Stimulated activated CD4-positive, alpha-beta T cell treated with anti-CD3 and anti-CD28 coated beads, TNF-alpha, amount 100 ng/mL, for 1 hour (primary cell): ENCODE data around the gene ADAMTS17.

Experiments used
- DNase-seq, 3 donors: peaks; one replicate each; pipeline ENCODE4 v3.0.0-alpha.2; 2020; ENCODE audit warnings: low read depth in 3 of 3, low spot score in 1 of 3

ADAMTS17 gene

DNA sequence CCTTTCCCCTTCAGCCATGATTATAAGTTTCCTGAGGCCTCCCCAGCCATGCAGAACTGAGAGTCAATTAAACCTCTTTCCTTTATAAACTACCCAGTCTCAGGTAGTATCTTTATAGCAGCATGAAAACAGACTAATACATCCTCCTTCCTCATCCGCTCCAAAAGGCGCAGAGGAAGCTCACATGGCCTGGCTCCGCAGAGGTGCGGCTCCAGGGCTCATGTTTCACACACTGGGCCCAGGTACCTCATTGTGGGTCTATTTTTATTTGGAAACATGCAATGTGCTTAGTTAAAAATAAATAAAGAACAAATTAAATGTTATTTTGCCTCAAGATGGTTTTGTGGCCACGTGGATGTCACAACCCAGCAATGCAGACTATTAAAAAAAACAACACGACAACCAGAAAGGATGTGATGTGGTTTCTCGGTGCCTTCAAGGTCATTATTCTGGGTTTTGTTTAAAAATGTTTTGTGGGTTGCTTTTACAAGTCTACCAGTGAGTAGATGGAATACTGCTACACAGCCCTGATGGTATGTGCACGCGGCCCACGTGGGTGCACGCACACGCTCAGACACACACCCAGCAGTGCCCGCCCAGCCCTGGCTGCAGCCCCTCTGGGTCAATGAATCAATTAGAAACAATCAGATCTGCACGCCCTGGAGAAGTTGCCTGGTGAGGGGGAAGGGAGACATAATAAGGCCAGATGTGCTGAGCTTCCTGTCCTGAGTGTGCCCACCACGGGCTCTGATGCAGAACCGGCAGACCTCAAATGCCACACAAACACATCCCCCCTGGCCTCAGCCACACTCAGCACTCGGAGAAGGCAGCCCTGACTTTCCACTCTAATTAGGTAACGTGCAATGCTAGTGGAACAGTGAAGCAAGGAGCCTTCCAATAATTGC is 140.1 kb downstream of the ADAMTS17 start:
- no peak for DNase-seq

DNA sequence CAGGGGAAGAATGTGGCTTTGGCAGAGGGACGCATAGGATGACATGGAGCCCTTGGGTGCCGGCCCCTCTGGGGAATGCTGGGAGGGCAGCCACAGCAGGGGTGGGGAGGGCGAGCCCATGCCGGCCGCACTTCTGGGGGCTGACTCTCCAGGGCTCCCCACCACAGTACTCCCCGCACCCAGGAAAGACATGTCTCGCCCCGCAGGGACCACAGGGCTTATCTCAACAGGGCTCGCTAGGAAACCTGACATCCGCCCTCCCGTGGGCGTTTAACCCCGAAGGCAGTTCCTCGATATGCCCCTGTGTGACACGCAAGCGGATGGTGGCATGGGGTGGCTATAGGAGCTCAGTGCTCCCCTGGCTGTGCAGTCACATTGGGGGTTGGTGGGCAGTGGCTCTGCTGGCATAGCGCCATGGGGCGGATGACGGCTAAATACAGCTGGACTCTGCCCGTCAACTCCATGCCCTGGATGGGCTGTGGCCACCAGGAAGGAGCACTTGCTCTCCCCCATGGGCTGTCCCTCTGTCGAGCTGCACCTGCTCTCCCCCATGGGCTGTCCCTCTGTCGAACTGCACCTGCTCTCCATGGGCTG is 141.4 kb downstream of the ADAMTS17 start:
- no peak for DNase-seq

- DNase-seq: no peak
Observed at GRCh38 chr15:100199711-100200286, 142.0 kb downstream of the ADAMTS17 start.

DNA sequence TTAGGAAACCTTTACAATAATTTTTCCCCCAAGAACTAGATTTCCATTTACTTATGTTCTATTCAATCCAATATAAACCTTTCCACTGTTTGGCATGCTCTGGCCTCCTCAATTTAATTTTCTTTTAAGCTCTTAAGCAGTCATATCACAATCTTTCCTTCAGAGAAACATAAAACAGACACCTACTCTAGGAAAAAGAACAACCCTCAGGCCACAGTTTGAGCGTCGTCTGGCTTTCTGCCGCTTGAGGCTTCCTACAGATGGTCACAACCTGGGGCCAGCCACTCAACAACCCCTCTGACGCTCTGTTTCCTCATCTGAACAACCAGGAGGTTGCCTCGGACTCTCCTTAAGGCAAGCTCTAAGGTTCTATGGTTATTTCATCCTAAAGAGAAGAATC is 143.3 kb downstream of the ADAMTS17 start:
- no peak for DNase-seq

GRCh38 chr15:100196326-100197058 is 145.3 kb downstream of the ADAMTS17 start:
- DNase-seq: no peak

DNA sequence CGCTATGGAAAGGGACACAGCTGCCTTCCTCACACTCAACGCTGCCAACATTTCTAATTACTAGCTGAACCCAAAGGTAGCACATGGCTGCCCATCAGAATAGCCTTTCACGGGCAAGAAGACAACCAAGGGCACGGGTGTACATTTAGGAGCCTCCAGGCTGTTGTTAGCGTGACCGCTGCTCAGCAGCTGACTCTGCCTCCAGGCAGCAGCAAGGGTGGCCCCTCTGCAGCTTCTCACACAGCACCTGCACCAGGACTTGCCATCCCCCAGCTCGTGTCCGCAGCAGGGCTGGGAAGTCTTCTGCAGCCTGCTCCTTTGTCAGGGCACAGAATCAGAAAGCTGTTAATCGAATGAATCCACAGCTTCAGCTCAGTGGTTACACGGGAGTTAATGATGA is 146.8 kb downstream of the ADAMTS17 start:
- DNase-seq: no peak

GRCh38 chr15:100193277-100193860 is 148.4 kb downstream of the ADAMTS17 start:
- no peak for DNase-seq

DNA sequence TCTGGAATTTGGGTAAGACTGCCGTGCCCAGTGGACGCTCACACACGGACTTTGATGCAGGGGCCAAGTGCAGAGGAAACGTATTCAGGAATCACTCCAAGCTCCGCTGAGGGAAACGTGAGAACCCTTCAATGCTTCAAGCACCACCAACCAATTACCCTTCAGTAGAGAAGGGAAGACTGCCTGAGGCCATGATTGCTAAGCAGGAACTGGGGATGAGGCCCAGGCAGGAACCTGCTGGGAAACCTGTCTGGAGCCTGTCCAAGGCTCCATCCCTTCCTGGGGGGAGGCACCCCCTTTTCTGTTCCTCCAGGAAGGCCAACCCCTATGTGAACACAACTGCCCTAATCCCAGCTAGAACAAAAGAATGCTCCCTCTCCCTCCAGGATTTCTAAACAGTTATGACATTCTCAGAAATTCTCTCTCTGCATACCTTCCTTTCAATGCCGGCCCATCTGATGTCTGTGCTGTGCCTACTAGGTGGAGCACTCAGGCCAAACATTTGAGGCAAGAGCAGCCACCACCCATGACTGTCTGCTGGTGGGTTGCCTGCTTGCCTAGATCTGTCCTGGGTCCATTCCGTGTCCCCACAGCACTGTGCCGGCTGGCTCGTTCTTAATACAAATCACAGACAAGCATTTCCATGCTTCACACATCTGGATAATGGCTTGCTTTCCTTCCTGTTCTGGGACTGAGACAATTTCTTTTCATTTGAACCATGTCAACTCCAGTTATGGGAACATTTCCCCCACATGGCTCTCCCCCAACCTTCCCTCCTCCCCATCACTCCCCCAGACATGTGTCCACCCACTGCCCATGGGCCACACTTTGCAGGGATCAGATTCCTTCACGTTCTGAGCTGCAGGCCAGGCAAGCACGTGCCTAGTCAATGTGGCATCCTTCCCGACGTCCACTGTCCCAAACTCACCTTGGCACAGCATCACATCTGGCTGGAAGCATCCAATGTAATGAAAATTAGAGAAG is 149.4 kb downstream of the ADAMTS17 start:
- DNase-seq: no peak

DNA sequence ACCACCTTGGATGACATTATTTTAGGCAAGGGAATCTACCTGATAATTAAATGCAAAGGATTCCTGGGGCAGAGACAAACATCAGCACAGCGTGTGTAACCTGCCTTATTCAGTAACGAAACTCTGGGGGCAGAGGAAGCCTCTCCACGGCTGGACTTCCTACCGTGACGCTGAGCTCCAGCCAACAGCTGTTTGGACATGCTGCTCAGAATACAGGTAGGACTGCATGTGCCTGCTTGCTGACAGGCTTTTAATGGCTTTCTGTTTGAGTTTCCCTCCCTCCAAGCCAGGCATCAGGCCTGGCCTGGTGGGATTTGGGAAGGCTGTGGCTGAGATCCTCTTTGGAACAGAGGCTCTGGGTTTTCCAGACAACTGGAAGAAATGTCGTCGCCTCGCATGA is 150.6 kb downstream of the ADAMTS17 start:
- no peak for DNase-seq

DNA sequence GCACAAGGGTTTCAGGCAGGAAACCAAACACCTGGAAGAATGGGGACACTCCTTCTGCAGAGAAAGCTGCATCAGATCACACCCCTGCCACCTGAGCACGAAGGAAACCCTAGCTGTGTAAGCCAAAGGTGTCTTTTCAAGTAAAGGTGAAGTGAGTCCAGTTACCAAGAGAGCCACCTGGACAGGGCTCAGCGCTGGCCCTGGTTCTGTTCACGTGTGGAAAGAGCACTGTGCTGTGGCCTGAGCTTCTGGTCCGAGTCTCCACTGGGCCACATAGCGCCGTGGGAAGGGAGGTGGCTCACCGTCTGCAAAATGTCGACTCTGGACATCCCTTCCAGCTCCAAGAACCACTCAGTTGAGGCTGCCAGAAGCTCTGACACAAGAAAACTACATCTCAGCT is 151.1 kb downstream of the ADAMTS17 start:
- no peak for DNase-seq

DNA sequence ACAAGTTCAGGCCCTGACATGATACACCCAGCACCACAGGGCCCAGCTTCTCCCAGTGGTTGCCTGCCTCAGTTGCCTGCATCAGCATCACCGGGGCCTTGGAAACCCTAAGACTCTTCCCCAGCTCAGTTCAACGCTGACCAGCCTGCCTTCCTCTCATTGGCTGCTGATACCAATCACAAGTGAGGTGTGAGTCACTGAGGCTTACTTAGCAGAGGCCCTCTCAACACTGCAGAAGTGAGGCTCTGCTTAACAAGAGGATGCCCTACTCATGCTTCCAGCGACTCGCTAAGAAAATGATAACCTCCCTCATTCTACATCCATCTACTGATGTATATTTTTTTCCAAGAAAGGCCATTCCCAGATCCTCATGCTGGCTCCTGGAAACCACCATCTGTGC is 151.9 kb downstream of the ADAMTS17 start:
- no peak for DNase-seq

GRCh38 chr15:100189319-100189718 is 152.5 kb downstream of the ADAMTS17 start:
- DNase-seq: no peak

DNA sequence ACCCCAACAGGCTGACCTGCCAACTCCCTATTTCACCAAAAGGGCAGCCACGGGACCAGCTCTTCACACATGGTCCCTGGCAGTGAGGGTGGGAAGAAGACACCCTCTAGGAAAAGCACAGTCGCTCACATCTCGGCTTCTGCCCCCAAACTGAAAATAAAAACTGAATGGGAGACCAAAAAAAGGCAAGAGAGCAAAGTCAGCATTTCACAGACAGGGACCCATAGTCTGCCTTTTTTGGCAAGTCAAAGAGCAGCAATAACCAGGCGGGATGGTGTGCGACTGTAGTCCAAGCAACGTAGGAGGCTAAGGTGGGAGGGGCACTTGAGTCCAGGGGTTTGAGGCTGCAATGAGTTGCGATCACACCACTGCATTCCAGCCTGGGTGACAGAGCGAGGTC is 154.1 kb downstream of the ADAMTS17 start:
- no peak for DNase-seq

DNA sequence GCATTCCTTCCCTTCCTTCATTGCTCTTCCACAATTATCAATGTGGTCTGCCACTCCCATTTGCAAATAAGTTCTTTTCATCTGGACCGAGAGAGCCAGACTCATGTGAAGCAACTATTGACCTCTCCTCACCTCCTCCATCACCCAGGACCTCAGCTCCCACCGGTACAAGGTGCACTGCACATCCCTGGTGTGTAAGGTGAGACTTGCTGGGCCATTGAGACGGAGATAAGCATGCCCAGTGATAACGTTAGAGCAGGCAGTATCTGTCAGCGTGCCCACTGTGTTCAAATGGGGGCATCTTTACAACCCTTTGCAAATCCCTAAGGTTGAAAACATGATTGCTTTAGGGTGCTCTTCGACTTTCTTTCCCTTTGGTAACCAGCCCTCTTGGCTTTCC is 154.8 kb downstream of the ADAMTS17 start:
- DNase-seq: no peak

GRCh38 chr15:100186366-100186765 is 155.4 kb downstream of the ADAMTS17 start:
- no peak for DNase-seq

GRCh38 chr15:100183921-100184495 is 157.8 kb downstream of the ADAMTS17 start:
- DNase-seq: no peak

DNA sequence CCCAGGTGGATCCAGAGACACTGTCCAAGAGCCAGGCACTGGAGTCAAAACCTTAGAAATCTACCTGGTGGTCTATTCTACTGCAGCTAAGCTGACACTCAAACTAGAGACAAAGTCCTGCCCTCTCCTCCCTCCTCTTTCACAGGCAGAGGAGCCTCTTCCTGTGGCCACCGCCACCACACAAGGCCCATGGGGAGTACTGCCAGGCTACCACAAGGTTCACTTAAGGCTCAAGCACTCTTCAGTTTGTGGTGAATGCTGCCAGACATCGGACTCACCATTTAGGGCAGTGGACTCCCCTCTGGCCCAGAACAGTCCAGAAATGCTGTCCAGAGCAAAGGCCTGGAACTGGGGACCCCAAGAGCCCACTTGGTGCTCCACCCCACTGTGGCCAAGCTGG is 160.9 kb downstream of the ADAMTS17 start:
- no peak for DNase-seq

DNA sequence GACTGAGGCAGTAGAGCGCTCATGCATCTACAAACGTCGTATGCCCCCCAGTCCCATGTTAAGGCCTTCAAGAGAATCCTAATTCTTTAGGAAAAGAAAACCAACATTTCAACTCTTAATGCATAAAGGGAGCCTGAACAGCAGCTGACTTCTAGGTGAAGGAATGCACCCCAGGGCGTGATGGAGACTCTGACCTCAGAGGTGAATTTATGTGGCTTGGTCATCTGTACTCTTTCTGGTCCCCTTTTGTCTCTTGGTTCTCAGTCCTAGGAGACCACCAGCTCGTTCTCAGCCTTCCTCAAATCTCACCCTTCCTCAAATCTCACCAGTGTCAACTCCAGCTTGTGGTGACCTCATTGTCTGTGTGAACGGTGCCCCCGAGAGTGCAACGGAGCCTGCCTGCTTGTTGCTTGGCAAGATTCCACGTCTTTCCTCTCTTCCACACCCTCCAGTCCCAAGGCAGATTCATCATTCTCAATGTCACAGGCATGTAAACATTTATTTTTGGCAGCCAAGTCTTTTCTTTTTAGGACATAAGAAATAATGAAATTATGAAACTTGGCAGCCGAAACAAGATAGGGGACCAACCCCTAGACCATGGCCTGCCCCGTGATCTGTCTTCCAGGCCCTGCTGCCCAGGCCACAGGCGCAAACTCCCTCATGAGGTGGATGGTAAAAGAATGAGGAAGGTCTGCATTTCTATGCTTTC is 166.2 kb downstream of the ADAMTS17 start:
- no peak for DNase-seq

DNA sequence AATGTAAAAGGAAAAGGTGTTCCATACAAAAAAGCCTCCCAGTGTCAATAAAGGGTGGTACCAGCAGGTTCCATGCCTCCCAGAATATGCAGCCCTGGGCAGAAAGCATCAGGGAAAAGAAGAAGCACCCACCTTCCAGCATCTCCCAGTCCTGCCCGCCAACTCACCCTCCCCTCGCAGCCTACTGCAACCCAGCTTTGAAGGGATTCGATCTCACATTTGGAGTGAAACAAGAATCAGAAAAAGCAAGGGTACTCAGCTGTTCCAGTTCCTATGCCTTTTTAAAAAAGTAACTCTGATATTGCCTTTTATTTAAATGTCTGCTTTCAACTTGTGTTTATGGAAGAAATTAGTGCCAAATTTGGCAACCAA is 166.9 kb downstream of the ADAMTS17 start:
- no peak for DNase-seq
